Stimulated activated naive CD4-positive, alpha-beta T cell (primary cell): ENCODE measurements around the gene MSANTD3.
"Not testable (repeated sequence)": the region's sequence is repeated elsewhere in the genome, so short reads cannot be mapped to it uniquely, and the experiment has no call there.

Experiments
- DNase-seq, 6 experiments: peaks; one replicate each; lab custom pipeline; 2025; lab: John Stamatoyannopoulos, UW

Gene MSANTD3

DNA sequence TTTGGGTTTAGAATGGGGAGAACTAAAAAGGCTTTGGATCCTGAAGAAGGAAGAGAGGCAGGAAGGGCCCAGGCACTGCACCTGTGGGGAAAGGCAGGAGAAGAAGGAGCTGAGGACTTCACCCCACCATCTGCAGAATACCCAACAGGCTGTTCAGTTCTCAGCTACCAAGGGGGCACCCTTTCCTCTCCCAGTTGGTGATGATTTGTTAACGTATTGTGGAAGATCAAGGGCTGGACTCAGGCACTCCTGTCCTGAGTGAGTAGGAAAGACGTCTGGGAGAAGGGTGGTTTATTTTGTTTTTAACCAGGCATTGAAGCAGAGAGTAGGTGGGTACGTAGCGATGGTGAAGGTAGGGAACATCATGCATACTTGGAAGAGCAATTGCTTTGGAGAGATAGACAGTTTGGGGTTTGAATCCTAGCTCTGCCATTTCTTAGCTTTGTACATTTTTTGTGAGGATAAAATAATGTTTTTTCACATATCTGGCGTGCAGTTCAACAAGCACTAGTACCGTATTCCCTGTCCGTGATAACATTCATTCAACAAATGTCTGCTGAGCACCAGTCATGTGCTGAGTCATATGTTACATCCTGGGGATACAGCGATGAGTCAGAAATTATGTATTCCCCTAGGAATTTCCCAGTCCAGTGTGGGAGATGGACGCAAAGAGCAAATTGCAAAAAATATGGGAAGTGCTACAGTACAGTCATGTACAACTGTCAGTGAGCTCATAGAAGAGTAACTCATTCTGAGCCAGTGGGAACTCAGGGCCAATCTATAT, 2.1 kb downstream of the MSANTD3 start:
- DNase-seq = no peak

- no peak for DNase-seq
These were observed 3.5 kb downstream of the MSANTD3 start for GRCh38 chr9:100430286-100430940.

- DNase-seq = no peak
These were observed 4.9 kb downstream of the MSANTD3 start for GRCh38 chr9:100431886-100432285.

DNA sequence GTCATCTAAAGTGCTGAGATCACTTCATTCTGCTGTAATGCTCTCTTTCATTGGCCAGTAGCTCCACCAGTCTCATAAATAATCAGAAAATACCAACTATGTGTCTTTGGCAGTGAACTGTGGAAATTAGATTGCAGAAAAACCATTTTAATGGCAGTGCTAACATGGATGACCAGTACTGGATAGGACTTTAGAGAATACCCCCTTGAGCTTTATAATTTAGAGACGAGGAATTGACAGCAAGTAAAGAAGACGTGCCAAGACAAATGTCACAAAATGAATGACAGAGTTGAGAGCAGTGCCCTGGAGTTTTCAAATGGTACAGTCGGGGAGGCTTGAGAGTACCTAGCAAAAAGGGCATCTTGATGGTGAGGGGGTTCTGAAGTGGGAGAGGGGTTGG, 5.8 kb downstream of the MSANTD3 start:
- DNase-seq = no peak

DNA sequence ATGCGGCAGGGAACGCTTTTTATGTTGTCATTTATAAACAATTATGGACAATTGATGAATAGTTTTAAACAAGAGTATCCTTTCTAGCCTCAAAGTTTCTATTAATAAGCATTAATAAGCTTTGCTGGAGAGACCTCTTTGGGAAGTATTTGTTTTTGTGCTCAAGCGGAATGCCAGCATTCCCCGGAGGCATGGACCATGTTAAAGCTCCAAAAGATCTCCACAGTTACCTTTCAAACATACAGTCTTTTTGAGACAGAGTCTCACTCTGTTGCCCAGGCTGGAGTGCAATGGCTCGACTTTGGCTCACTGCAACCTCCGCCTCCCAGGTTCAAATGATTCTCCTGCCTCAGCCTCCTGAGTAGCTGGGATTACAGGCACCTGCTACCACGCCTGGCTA, 9.6 kb downstream of the MSANTD3 start:
- no peak for DNase-seq

DNA sequence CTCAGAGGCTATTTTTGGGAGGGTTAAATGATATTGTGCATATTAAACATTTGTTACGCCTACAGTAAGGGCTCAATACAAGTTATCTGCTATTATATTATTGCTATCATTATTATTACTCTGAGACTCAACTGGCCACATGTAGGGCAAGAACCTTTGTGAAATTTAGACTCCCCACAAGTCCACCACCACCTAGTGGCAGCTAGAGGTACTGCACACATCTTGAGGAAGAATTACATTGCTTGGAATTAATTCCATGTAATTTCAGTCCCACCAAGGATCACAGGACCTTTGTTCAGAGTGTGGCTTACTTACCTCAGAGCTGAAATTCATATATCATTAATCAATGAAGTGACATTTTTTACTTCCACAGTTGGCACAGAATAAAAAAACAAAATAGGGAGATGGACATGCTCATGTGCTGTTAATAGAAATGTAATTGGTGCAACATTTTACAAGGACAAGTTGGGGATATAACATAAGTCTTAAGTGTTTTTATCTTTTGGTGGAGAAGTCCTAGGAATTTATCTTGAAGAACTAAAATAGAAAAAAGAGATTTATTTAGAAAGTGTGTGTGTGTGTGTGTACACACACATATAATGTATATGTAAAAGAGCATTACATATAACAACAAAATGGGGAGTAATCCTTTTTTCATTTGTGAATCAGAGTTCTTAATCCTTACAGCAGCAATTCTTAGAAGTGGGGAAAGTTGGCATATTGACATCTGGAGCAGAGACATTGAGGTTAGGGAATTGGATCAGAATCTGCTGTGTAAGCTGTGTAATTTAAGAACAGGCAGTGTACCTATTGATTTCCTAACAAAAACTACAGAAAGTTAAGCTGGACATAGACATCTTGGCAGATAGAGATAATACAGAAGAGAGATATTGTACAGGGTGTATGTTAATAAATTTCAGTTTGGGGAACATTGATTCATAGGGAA, 11.2 kb downstream of the MSANTD3 start:
- DNase-seq = peak; percentile 22 to 68 (median 43)

DNA sequence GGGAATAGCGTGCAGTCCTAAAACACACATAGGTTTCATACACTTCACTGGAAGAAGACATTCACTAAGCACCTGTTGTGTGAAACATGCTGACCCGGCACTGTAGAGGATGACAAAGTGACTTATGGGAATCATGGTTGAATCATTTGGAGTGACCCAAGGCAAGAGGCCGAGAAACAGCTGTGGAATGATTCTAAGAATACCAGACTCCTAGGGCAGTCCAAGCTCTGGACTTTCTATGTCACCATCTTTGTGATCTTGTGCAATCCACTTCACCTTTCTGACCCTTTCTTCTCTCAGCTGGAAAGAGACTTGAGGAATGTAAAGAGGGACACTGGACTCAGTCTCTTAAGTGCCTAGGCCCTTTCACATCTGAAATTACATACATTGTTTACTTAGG, 13.1 kb downstream of the MSANTD3 start:
- DNase-seq = no peak

GRCh38 chr9:100440487-100440886, 13.5 kb downstream of the MSANTD3 start:
- not testable (repeated sequence) for DNase-seq

DNA sequence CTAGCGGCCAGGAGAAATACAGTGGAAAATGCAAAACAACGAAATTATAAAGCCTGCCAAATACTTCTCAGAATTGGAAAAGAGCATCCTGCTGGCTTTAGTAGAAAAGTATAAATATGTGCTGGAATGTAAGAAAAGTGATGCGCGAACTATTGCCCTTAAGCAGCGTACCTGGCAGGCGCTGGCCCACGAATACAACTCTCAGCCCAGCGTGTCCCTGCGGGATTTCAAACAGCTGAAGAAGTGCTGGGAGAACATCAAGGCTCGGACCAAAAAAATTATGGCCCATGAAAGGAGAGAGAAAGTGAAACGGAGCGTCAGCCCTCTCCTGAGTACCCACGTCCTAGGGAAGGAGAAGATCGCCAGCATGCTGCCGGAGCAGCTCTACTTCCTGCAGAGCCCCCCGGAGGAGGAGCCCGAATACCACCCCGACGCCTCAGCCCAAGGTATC, 15.0 kb downstream of the MSANTD3 start:
- DNase-seq = no peak

DNA sequence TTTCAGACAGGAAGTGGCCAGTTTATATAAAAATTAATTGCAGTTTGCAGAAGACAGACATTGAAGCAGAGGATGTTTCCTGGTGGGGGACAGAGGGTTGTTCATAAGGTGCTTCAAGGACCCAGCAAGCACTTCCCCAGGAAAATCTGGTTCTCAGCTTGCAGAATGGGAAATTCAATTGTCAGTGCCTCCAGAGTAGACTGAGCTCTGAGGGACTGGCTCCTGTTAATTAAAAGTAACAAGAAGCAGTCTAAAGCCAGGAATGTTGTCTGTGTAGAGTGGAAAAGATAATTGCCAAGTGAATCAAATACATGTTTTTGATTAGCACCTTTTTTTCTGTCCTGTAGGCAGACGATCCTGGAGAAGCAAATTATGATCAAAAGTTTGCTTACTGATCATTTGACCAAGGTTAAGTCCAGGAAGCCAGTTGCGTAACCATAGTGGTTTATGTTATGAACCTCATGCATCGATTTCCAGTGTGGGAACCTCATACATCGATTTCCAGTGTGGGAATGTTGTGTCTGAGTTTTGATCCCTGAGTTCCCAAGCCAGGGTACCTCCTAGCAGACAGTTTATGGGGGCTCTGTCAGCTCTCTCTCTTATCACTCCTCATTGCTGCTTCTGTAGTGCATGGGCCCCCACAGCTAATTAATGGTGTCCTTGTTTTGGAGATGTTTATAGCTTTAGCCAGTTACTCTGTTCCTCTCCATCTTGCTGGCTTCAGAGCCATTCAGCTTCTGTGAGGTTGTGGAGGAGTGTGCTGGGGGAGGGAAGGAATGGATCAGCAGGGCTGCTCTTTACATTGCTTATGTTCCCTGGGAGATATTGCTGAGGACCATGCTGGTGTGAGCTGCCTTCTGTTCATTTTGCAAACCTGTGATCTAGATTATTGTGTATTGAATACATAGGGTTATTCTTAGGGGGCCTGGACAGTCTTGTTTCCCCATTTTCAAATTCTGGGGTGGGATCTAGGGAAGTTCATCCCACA, 17.1 kb downstream of the MSANTD3 start:
- no peak for DNase-seq

GRCh38 chr9:100445161-100445902, 18.4 kb downstream of the MSANTD3 start:
- DNase-seq = no peak

DNA sequence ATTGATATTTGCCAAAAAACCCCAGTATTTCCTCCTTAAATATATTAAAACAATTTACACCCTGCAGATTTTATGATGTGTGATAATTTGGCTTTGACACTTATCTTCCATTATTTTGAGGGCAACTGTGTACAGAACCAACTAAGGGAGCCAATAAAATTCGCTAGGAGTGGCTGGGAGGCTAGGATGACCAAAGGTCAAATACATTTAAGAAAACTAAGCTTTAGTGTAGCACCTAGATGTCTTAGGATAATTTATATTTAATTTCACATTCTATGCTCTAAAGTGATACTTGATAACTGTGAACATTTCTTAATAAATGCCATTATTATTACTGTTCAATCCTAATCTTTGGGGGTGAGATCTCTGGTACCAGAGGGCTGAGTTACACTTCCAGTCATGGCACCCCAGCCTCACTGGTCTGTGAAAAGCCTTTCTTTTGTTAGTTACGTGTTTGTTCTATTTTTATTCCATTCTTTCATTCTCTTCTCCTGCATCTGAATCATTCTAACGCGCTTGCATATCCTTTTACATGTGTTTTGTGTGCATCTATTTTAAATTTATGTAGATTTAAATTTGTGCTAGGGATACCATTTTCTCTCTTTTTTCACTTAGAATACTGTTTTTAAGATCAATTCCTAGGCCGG, 19.1 kb downstream of the MSANTD3 start:
- no peak for DNase-seq

DNA sequence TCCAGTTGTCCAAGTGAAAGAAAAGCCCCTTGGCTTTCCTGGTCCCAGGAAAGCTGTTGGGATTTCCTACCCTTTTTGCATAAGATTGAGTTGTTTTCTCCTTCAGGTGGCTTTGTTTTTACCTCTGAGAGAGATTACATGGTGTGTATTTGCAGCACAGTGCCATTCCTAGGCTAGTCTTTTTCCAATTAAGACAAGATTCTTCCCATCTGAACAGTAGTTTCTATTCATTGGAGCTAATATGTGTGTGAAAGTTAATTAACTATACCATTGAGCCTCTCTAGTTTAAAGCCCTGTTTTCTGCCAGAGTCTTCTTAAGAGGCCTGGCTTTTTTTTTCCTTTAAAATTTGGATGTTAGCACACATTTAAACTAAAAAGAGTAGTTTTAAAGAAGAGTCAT, 20.1 kb downstream of the MSANTD3 start:
- no peak for DNase-seq

DNA sequence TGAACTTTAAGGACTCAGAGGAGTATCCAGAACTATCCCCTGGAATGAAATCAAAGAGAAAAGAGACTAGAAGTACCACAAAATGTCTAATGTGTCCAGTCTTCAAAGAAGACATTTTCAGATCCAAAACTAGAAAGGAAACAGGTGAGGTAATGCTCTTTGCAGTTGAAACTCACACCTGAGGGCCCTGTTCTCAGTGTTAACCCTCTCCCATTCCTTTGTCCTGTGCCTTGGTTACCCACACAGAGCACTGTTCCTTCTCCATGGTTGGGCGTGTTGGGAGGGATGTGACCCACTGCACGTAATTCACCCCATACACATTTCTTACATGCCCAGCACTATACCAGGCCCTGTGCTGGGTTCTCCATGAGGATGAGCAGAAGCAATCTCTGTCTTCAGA, 21.3 kb downstream of the MSANTD3 start:
- no peak for DNase-seq

DNA sequence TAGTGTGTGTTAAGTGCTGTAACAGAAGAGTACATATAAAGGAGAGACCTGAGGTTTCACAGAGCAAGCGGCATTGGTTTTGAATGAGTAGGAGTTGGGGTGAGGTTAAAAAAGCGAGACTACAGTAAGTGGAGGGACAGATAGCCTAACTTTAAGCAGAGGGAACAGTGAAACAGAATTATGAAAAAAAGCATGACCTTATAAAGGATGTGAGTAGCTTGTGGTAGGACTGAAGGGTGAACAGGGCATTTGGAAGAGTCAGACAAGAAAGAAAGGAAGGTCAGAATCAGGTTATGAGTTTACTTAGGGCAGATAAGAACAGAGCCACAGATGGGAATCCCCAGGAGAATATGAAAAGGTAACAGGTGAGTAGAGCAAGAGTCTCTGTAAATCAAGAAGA, 22.5 kb downstream of the MSANTD3 start:
- no peak for DNase-seq

DNA sequence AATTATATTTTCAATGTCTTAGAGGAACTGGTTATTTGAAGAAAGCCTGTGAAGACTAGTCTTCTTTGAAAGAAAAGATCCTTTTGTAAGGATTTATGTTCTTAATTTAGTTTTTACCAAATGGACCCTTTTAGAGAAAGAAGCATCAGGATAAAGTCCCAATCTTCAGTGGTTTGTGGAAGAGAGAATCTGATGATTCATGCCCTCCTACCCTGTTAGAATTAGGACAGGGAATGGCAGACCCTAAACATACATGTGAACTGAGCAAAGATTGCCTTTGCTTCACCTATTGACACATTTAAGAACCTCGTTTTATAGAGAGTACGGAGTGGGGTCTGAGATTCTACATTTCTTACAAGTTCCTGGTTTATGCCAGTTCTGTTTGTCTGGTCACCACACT, 26.0 kb downstream of the MSANTD3 start:
- no peak for DNase-seq

DNA sequence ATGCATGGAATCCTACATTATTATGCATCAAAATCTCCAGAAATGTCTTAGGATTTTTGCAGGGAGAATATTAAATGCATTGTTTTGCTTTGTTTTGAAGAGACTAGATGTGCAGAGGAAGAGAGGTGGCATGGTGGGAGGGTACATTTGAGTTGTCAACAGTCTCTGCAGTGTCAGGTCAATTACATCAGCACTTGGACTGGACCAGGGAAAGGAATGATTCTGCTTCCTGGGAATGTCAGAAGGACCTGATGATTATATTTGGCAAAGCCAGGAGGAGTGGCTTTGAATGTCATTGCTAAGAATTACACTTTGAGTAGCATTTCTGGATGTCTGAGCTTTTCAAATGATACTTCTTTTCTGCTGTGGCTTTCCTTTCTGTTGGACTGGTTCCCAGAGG, 28.5 kb downstream of the MSANTD3 start:
- DNase-seq = no peak

DNA sequence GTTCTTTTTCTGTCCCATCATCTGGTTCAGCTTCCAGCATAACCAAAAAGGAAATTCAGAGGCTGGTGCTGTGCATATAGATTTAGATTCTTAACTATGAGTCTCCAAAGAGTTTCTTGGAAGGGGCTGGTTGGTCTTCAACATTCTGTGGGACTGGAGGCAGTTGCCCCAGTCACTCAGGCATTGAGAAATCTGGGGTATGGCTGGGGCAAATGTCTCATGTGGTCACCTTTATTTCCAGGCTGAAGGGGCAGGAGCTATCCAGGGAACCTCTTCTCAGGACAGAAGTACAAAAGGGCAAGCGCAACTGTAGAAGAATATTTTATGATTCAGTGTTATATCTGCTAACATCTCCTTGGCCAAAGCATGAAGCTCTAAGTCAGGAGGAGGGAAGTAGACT, 30.6 kb downstream of the MSANTD3 start:
- DNase-seq = no peak

- no peak for DNase-seq
These were observed 33.0 kb downstream of the MSANTD3 start for GRCh38 chr9:100459963-100460362.

DNA sequence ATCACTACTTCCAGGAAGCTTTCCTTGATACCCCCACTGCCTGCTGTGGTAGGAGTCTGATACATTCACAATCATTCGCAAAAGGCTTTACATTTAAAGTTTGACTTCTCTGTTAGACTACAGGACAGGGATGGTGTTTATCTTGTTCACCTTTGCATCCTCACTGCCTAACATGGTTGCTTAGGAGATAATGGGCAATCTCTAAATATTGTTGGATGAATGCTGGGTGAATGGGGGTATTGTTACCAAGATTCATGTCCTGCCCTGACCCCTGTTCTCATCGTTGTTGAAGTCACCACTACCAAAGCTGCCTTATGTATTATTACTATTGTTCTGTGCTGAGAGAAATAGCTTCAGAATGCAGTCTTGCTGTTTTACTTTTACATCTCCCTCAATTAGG, 38.3 kb downstream of the MSANTD3 start:
- no peak for DNase-seq
